CD4-positive, alpha-beta T cell treated with Interleukin-15 for 4 hours (primary cell): ENCODE measurements around the gene STARD10.

Source experiments
- DNase-seq: peaks from one replicate; pipeline ENCODE4 v3.0.0-alpha.2; 2020; ENCODE audit warnings: low spot score

The STARD10 gene

GRCh38 chr11:72780296-72781062 lies 13.4 kb downstream of the STARD10 start:
- DNase-seq, result no peak

GRCh38 chr11:72779495-72780128 lies 14.2 kb downstream of the STARD10 start:
- no peak for DNase-seq

GRCh38 chr11:72778535-72779494 lies 15.0 kb downstream of the STARD10 start:
- DNase-seq, result no peak

- DNase-seq, result no peak
Measured at GRCh38 chr11:72777755-72778278, 16.0 kb downstream of the STARD10 start.

GRCh38 chr11:72776844-72777754 lies 16.7 kb downstream of the STARD10 start:
- DNase-seq, result no peak

- DNase-seq, result no peak
Measured at GRCh38 chr11:72776117-72776843, 17.6 kb downstream of the STARD10 start.

GRCh38 chr11:72775288-72776110 lies 18.3 kb downstream of the STARD10 start:
- no peak for DNase-seq

GRCh38 chr11:72774499-72774898 lies 19.3 kb downstream of the STARD10 start:
- DNase-seq, result no peak

- DNase-seq, result no peak
Measured at GRCh38 chr11:72773696-72774095, 20.2 kb downstream of the STARD10 start.

- no peak for DNase-seq
Measured at GRCh38 chr11:72773291-72773690, 20.6 kb downstream of the STARD10 start.

GRCh38 chr11:72772059-72772458 lies 21.8 kb downstream of the STARD10 start:
- DNase-seq, result no peak

GRCh38 chr11:72771507-72771906 lies 22.3 kb downstream of the STARD10 start:
- DNase-seq, result no peak

GRCh38 chr11:72770799-72771198 lies 23.0 kb downstream of the STARD10 start:
- DNase-seq, result no peak

- no peak for DNase-seq
Measured at GRCh38 chr11:72769680-72770079, 24.2 kb downstream of the STARD10 start.

- DNase-seq, result no peak
Measured at GRCh38 chr11:72768581-72768980, 25.3 kb downstream of the STARD10 start.

- DNase-seq, result no peak
Measured at GRCh38 chr11:72767203-72768062, 26.4 kb downstream of the STARD10 start.

GRCh38 chr11:72766152-72766902 lies 27.5 kb downstream of the STARD10 start:
- DNase-seq, result no peak

- no peak for DNase-seq
Measured at GRCh38 chr11:72764503-72764902, 29.3 kb downstream of the STARD10 start.
